ENCODE data around the gene KIF18B.
A peak's percentile ranks its signal among the peaks of the same experiment; 100 is the strongest.

Gene KIF18B

GRCh38 chr17:44903012-44903685 is 44.4 kb downstream of the KIF18B start:
- DNase-seq (ENCODE audit: low read depth, low spot score), result no peak
- H3K4me3 ChIP-seq (ENCODE audit: low read depth, low read length), result no peak overlapping the region
- no peak for TF ChIP-seq CTCF (IDR thresholded peaks at IDR 0.05; ENCODE audit: low read depth, low read length)
- in situ Hi-C loops (cut with HindIII; ENCODE audit: low sequenced_read_pairs), result no loop called here

GRCh38 chr17:44902135-44902760 is 45.3 kb downstream of the KIF18B start:
- DNase-seq (ENCODE audit: low read depth, low spot score), result no peak
- no peak overlapping the region for H3K4me3 ChIP-seq (ENCODE audit: low read depth, low read length)
- no peak for TF ChIP-seq CTCF (IDR thresholded peaks at IDR 0.05; ENCODE audit: low read depth, low read length)
- in situ Hi-C loops (cut with HindIII; ENCODE audit: low sequenced_read_pairs), result no loop called here

- in situ Hi-C loops (cut with HindIII; ENCODE audit: low sequenced_read_pairs), result no loop called here
- no peak overlapping the region for H3K4me3 ChIP-seq (ENCODE audit: low read depth, low read length)
- no peak for TF ChIP-seq CTCF (IDR thresholded peaks at IDR 0.05; ENCODE audit: low read depth, low read length)
- DNase-seq (ENCODE audit: low read depth, low spot score), result peak; percentile 74
Observed at GRCh38 chr17:44901411-44901921, 46.1 kb downstream of the KIF18B start.

- in situ Hi-C loops (cut with HindIII; ENCODE audit: low sequenced_read_pairs), result no loop called here
- DNase-seq (ENCODE audit: low read depth, low spot score), result peak; percentile 90
- H3K4me3 ChIP-seq (ENCODE audit: low read depth, low read length), result no peak overlapping the region
- TF ChIP-seq CTCF (IDR thresholded peaks at IDR 0.05; ENCODE audit: low read depth, low read length), result no peak
Observed at GRCh38 chr17:44900894-44901293, 46.7 kb downstream of the KIF18B start.

GRCh38 chr17:44899074-44899782 is 48.3 kb downstream of the KIF18B start, which contains the start of gene EFTUD2:
EFTUD2 (minus strand) TSS chr17:44899445; CDS start chr17:44894521, 4,924 bp downstream.
- in situ Hi-C loops (cut with HindIII; ENCODE audit: low sequenced_read_pairs), result no loop called here
- peak within 1 kb of the TSS; percentile 80 for H3K4me3 ChIP-seq (ENCODE audit: low read depth, low read length)
- TF ChIP-seq CTCF (IDR thresholded peaks at IDR 0.05; ENCODE audit: low read depth, low read length), result no peak
- peak; percentile 90 for DNase-seq (ENCODE audit: low read depth, low spot score)

GRCh38 chr17:44898768-44899073 is 48.9 kb downstream of the KIF18B start:
- peak overlapping the region; percentile 80 for H3K4me3 ChIP-seq (ENCODE audit: low read depth, low read length)
- TF ChIP-seq CTCF (IDR thresholded peaks at IDR 0.05; ENCODE audit: low read depth, low read length), result no peak
- DNase-seq (ENCODE audit: low read depth, low spot score), result no peak
- in situ Hi-C loops (cut with HindIII; ENCODE audit: low sequenced_read_pairs), result no loop called here

All from astrocyte of the spinal cord (primary cell).